Liver (tissue), 9 donors: ENCODE measurements around the gene POLD2. TPM values are rescaled to one million over a fixed set of nuclear protein-coding genes. Genes with fewer than 3 reads are reported as not detected.

ENCODE experiments used
- DNase-seq: peaks from one replicate; pipeline ENCODE4 v3.0.0-alpha.2; 2017; ENCODE audit warnings: low spot score
- H3K27ac ChIP-seq, 2 donors: one replicate each; pipeline ENCODE4 v1.7.0; 2013; ENCODE audit warnings: inconsistent platforms in 2 of 2, low read length in 2 of 2, control low read depth in 1 of 2, low read depth in 1 of 2, mild to moderate bottlenecking in 1 of 2
- H3K27me3 ChIP-seq, 4 donors: one replicate each; pipeline versions ENCODE4 v1.6.1 to v1.7.0; 2013; ENCODE audit warnings: low read length in 3 of 4, inconsistent platforms in 1 of 4, mild to moderate bottlenecking in 1 of 4, moderate library complexity in 1 of 4; ENCODE audit not compliant: control insufficient read depth in 4 of 4, insufficient read depth in 4 of 4
- H3K36me3 ChIP-seq, 4 donors: one replicate each; pipeline versions ENCODE4 v1.6.1 to v1.7.0; 2013; ENCODE audit warnings: low read length in 3 of 4, mild to moderate bottlenecking in 3 of 4, low read depth in 1 of 4, moderate library complexity in 1 of 4; ENCODE audit not compliant: control insufficient read depth in 4 of 4, insufficient read depth in 3 of 4
- H3K4me1 ChIP-seq, 4 donors: one replicate each; pipeline versions ENCODE4 v1.6.1 to v1.7.0; 2013; ENCODE audit warnings: low read length in 3 of 4, mild to moderate bottlenecking in 3 of 4, moderate library complexity in 1 of 4; ENCODE audit not compliant: control insufficient read depth in 4 of 4, insufficient read depth in 4 of 4
- H3K4me3 ChIP-seq, 3 donors: one replicate each; pipeline versions ENCODE4 v1.6.1 to v1.7.0; 2013; ENCODE audit warnings: low read length in 3 of 3, control low read depth in 1 of 3, low read depth in 1 of 3, mild to moderate bottlenecking in 1 of 3
- H3K9ac ChIP-seq, 2 donors: one replicate each; pipeline ENCODE4 v1.7.0; 2013; ENCODE audit warnings: low read length in 2 of 2, mild to moderate bottlenecking in 2 of 2, moderate library complexity in 2 of 2, control low read depth in 1 of 2, low read depth in 1 of 2
- H3K9me3 ChIP-seq, 4 donors: one replicate each; pipeline versions ENCODE4 v1.6.1 to v1.7.0; 2013; ENCODE audit warnings: low read length in 3 of 4; ENCODE audit not compliant: control insufficient read depth in 4 of 4
- CTCF ChIP-seq: fragments of 150-350 bp; IDR thresholded peaks from 2 replicates; pipeline ENCODE4 v1.5.1; 2017; ENCODE audit warnings: improper control_type of control experiment, low read depth, low read length; ENCODE audit not compliant: missing input control
- EGR1 ChIP-seq, 2 donors: IDR thresholded peaks; 2 replicates each; pipeline ENCODE4 v1.6.1; 2016 to 2018; ENCODE audit warnings: antibody characterized with exemption in 2 of 2, low read depth in 2 of 2
- FOXA1 ChIP-seq: IDR thresholded peaks from 2 replicates; pipeline ENCODE4 v1.6.1; 2016; ENCODE audit warnings: antibody characterized with exemption
- FOXA2 ChIP-seq: IDR thresholded peaks from 2 replicates; pipeline ENCODE4 v1.6.1; 2016; ENCODE audit warnings: antibody characterized with exemption
- GABPA ChIP-seq, 2 donors: IDR thresholded peaks in 1 of 2; conservative IDR thresholded peaks in 1 of 2; 2 replicates each; pipeline ENCODE4 v1.6.1; 2016; ENCODE audit warnings: antibody characterized with exemption in 2 of 2, mild to moderate bottlenecking in 1 of 2, moderate library complexity in 1 of 2
- HNF4A ChIP-seq, 2 donors: conservative IDR thresholded peaks; 2 replicates each; pipeline ENCODE4 v1.6.1; 2016; ENCODE audit warnings: antibody characterized with exemption in 2 of 2, mild to moderate bottlenecking in 2 of 2
- HNF4G ChIP-seq: IDR thresholded peaks from 2 replicates; pipeline ENCODE4 v1.6.1; 2016; ENCODE audit warnings: antibody characterized with exemption
- JUND ChIP-seq, 2 donors: IDR thresholded peaks; 2 replicates each; pipeline ENCODE4 v1.6.1; 2016; ENCODE audit warnings: antibody characterized with exemption in 2 of 2
- MAX ChIP-seq: IDR thresholded peaks from 2 replicates; pipeline ENCODE4 v1.6.1; 2016; ENCODE audit warnings: antibody characterized with exemption
- NR2F2 ChIP-seq: IDR thresholded peaks from 2 replicates; pipeline ENCODE4 v1.6.1; 2016; ENCODE audit warnings: antibody characterized with exemption
- RAD21 ChIP-seq, 2 donors: IDR thresholded peaks; 2 replicates each; pipeline ENCODE4 v1.6.1; 2016; ENCODE audit warnings: antibody characterized with exemption in 2 of 2, mild to moderate bottlenecking in 2 of 2
- REST ChIP-seq: IDR thresholded peaks from 2 replicates; pipeline ENCODE4 v1.6.1; 2016; ENCODE audit warnings: antibody characterized with exemption, mild to moderate bottlenecking
- RXRA ChIP-seq, 2 donors: IDR thresholded peaks; 2 replicates each; pipeline ENCODE4 v1.6.1; 2017 to 2018; ENCODE audit warnings: antibody characterized with exemption in 2 of 2, mild to moderate bottlenecking in 1 of 2
- TAF1 ChIP-seq: conservative IDR thresholded peaks from 2 replicates; pipeline ENCODE4 v1.6.1; 2016; ENCODE audit warnings: antibody characterized with exemption, mild to moderate bottlenecking
- YY1 ChIP-seq: IDR thresholded peaks from 2 replicates; pipeline ENCODE4 v1.6.1; 2016; ENCODE audit warnings: antibody characterized with exemption, mild to moderate bottlenecking
- ZBTB33 ChIP-seq: IDR thresholded peaks from 2 replicates; pipeline ENCODE4 v1.6.1; 2016; ENCODE audit warnings: antibody characterized with exemption
- WGBS: extraction: QIAGEN DNeasy Blood & Tissue Kit; methylation state at CpG from one replicate; pipeline ENCODE4 v1.1.7; 2013; 5-methylcytosine and 5-hydroxymethylcytosine counted together
- polyA plus RNA-seq, 2 donors: library from polyadenylated mRNA; stranded (reverse) in 1 of 2; unstranded in 1 of 2; fragments of 200-250 nt in 1 of 2; fragments of >200 nt in 1 of 2; fragmentation: Nextera tagmentation in 1 of 2; extraction: Ambion mirVana in 1 of 2; gene quantifications; one replicate each; pipeline versions ENCODE4 v1.2.1 to v1.2.3, GENCODE V29; 2013 to 2015
- total RNA-seq, 2 donors: library from RNA; depleted of rRNA; stranded (reverse); fragments of >200 nt; gene quantifications; one replicate each; pipeline ENCODE4 v1.2.3, GENCODE V29; 2014
- donor health status: healthy.
- donor health status: healthy.
- donor health status: healthy.
- donor health status: healthy.
- donor health status: healthy.

The POLD2 gene
- total and polyA plus RNA-seq, 4 donors, result 53.9 to 101 (median 85.3) TPM

- Histone ChIP-seq H3K36me3 (peaks cover 0 to 27% (median 8%) of the 10 kb centered on the region in 4 donors), H3K4me1 (peaks cover 0 to 13% (median 6%) of the 10 kb centered on the region in 4 donors), H3K4me3 (no peak overlapping the region), H3K27ac (no peak overlapping the region), H3K9ac (no peak overlapping the region), H3K27me3 (no peaks in the 10 kb centered on the region), H3K9me3 (no peaks in the 10 kb centered on the region)
- peak; percentile 16 for DNase-seq
- WGBS, result 82% methylated on average over 5 of the region's 5 CpGs
- TF ChIP-seq FOXA2 (no peak), GABPA (IDR thresholded peaks at IDR 0.05 in 1 of 2, conservative IDR thresholded peaks at IDR 0.05 in 1 of 2) (no peak), YY1 (no peak), ZBTB33 (no peak)
Observed at GRCh38 chr7:44150466-44150832, 27.1 kb upstream of the POLD2 start.

- DNase-seq, result peak; percentile 14
- WGBS, result 90% methylated on average over 18 of the region's 18 CpGs
- no peak overlapping the region for H3K9ac ChIP-seq
- TF ChIP-seq RAD21 (IDR thresholded peaks at IDR 0.05) (no peak), TAF1 (no peak), HNF4G (no peak), NR2F2 (no peak), RXRA (IDR thresholded peaks at IDR 0.05) (no peak)
- H3K4me1 ChIP-seq, result peaks cover 0 to 8% (median 2%) of the 10 kb centered on the region in 4 donors
- H3K36me3 ChIP-seq, result peaks cover 0 to 27% (median 8%) of the 10 kb centered on the region in 4 donors
- H3K4me3 ChIP-seq, result no peak overlapping the region
- H3K27me3 ChIP-seq, result no peaks in the 10 kb centered on the region
- H3K9me3 ChIP-seq, result no peaks in the 10 kb centered on the region
- no peak overlapping the region for H3K27ac ChIP-seq
Observed at GRCh38 chr7:44149571-44150465, 26.5 kb upstream of the POLD2 start.

- WGBS, result 89% methylated on average over 9 of the region's 9 CpGs
- peaks cover 0 to 8% (median 1%) of the 10 kb centered on the region in 4 donors for H3K4me1 ChIP-seq
- TF ChIP-seq ZBTB33 (no peak), TAF1 (no peak), HNF4G (no peak), HNF4A (conservative IDR thresholded peaks at IDR 0.05) (no peak), REST (no peak), NR2F2 (no peak), MAX (no peak), CTCF (no peak), JUND (IDR thresholded peaks at IDR 0.05) (no peak), FOXA1 (no peak), GABPA (IDR thresholded peaks at IDR 0.05 in 1 of 2, conservative IDR thresholded peaks at IDR 0.05 in 1 of 2) (no peak), EGR1 (IDR thresholded peaks at IDR 0.05; ENCODE audit: low read depth in 2 of 2) (no peak), RXRA (IDR thresholded peaks at IDR 0.05) (no peak)
- H3K9ac ChIP-seq, result no peak overlapping the region
- H3K27me3 ChIP-seq, result no peaks in the 10 kb centered on the region
- no peaks in the 10 kb centered on the region for H3K9me3 ChIP-seq
- no peak overlapping the region for H3K27ac ChIP-seq
- H3K4me3 ChIP-seq, result no peak overlapping the region
- peak; percentile 17 for DNase-seq
- H3K36me3 ChIP-seq, result peaks cover 0 to 27% (median 8%) of the 10 kb centered on the region in 4 donors
Observed at GRCh38 chr7:44148961-44149536, 25.7 kb upstream of the POLD2 start.
